ENCODE data around the gene GRID1. TPM values are rescaled to one million over a fixed set of nuclear protein-coding genes. Genes with fewer than 3 reads are reported as not detected.

Gene GRID1
- total and polyA plus RNA-seq, 5 donors from 2014 or later = not detected

GRCh38 chr10:86303626-86304025 lies 63.0 kb downstream of the GRID1 start:
- no peaks in the 10 kb centered on the region for H3K36me3 ChIP-seq (ENCODE audit: control insufficient read depth, insufficient read depth, low read length)
- no peak overlapping the region for H3K27ac ChIP-seq (ENCODE audit: insufficient read depth, low read length, poor library complexity, severe bottlenecking)
- no peak for ATAC-seq (ENCODE audit: low read depth in 2 of 2)
- H3K4me3 ChIP-seq (ENCODE audit: low read depth, low read length) = no peak overlapping the region
- H3K4me1 Mint-ChIP-seq = no peaks in the 10 kb centered on the region
- no peaks in the 10 kb centered on the region for H3K9me3 ChIP-seq (ENCODE audit: control insufficient read depth in 2 of 2, low read length in 2 of 2)
- no peaks in the 10 kb centered on the region for H3K27me3 Mint-ChIP-seq
- H3K27me3 ChIP-seq (ENCODE audit: control insufficient read depth, insufficient read depth, low read length) = no peaks in the 10 kb centered on the region
- peaks cover 0 to 3% (median 0%) of the 10 kb centered on the region in 7 donors for H3K9me3 Mint-ChIP-seq
- no peak overlapping the region for H3K4me3 Mint-ChIP-seq
- no peak for DNase-seq
- H3K27ac Mint-ChIP-seq = no peak overlapping the region
- H3K36me3 Mint-ChIP-seq = no peaks in the 10 kb centered on the region
- no peaks in the 10 kb centered on the region for H3K4me1 ChIP-seq (ENCODE audit: control insufficient read depth, insufficient read depth, low read length, poor library complexity, severe bottlenecking)

GRCh38 chr10:86301971-86302370 lies 64.6 kb downstream of the GRID1 start:
- Mint-ChIP-seq H3K36me3 (no peaks in the 10 kb centered on the region), H3K4me3 (no peak overlapping the region), H3K9me3 (peaks cover 0 to 1% (median 0%) of the 10 kb centered on the region in 7 donors), H3K4me1 (no peaks in the 10 kb centered on the region), H3K27ac (no peak overlapping the region), H3K27me3 (no peaks in the 10 kb centered on the region)
- no peak for ATAC-seq (ENCODE audit: low read depth in 2 of 2)
- Histone ChIP-seq H3K9me3 (ENCODE audit: control insufficient read depth in 2 of 2, low read length in 2 of 2) (no peaks in the 10 kb centered on the region), H3K4me1 (ENCODE audit: control insufficient read depth, insufficient read depth, low read length, poor library complexity, severe bottlenecking) (no peaks in the 10 kb centered on the region), H3K27ac (ENCODE audit: insufficient read depth, low read length, poor library complexity, severe bottlenecking) (no peak overlapping the region), H3K36me3 (ENCODE audit: control insufficient read depth, insufficient read depth, low read length) (no peaks in the 10 kb centered on the region), H3K27me3 (ENCODE audit: control insufficient read depth, insufficient read depth, low read length) (no peaks in the 10 kb centered on the region), H3K4me3 (ENCODE audit: low read depth, low read length) (no peak overlapping the region)
- DNase-seq = no peak

- H3K4me1 ChIP-seq (ENCODE audit: control insufficient read depth, insufficient read depth, low read length, poor library complexity, severe bottlenecking) = no peaks in the 10 kb centered on the region
- DNase-seq = no peak
- H3K4me3 ChIP-seq (ENCODE audit: low read depth, low read length) = no peak overlapping the region
- Mint-ChIP-seq H3K4me1 (no peaks in the 10 kb centered on the region), H3K4me3 (no peak overlapping the region), H3K27me3 (no peaks in the 10 kb centered on the region), H3K9me3 (peaks cover 0 to 1% (median 0%) of the 10 kb centered on the region in 7 donors), H3K27ac (no peak overlapping the region), H3K36me3 (no peaks in the 10 kb centered on the region)
- no peaks in the 10 kb centered on the region for H3K36me3 ChIP-seq (ENCODE audit: control insufficient read depth, insufficient read depth, low read length)
- H3K27ac ChIP-seq (ENCODE audit: insufficient read depth, low read length, poor library complexity, severe bottlenecking) = no peak overlapping the region
- no peaks in the 10 kb centered on the region for H3K9me3 ChIP-seq (ENCODE audit: control insufficient read depth in 2 of 2, low read length in 2 of 2)
- H3K27me3 ChIP-seq (ENCODE audit: control insufficient read depth, insufficient read depth, low read length) = no peaks in the 10 kb centered on the region
- ATAC-seq (ENCODE audit: low read depth in 2 of 2) = no peak
These were observed 65.4 kb downstream of the GRID1 start for GRCh38 chr10:86300931-86301830.

GRCh38 chr10:86300399-86300925 lies 66.1 kb downstream of the GRID1 start:
- Mint-ChIP-seq H3K4me1 (no peaks in the 10 kb centered on the region), H3K36me3 (no peaks in the 10 kb centered on the region), H3K27me3 (peaks cover 5% of the 10 kb centered on the region), H3K27ac (no peak overlapping the region), H3K4me3 (no peak overlapping the region), H3K9me3 (peaks cover 0 to 1% (median 0%) of the 10 kb centered on the region in 7 donors)
- Histone ChIP-seq H3K27me3 (ENCODE audit: control insufficient read depth, insufficient read depth, low read length) (no peaks in the 10 kb centered on the region), H3K4me1 (ENCODE audit: control insufficient read depth, insufficient read depth, low read length, poor library complexity, severe bottlenecking) (no peaks in the 10 kb centered on the region), H3K9me3 (ENCODE audit: control insufficient read depth in 2 of 2, low read length in 2 of 2) (no peaks in the 10 kb centered on the region), H3K36me3 (ENCODE audit: control insufficient read depth, insufficient read depth, low read length) (no peaks in the 10 kb centered on the region), H3K4me3 (ENCODE audit: low read depth, low read length) (no peak overlapping the region), H3K27ac (ENCODE audit: insufficient read depth, low read length, poor library complexity, severe bottlenecking) (no peak overlapping the region)
- no peak for ATAC-seq (ENCODE audit: low read depth in 2 of 2)
- no peak for DNase-seq

- Mint-ChIP-seq H3K27ac (no peak overlapping the region), H3K36me3 (no peaks in the 10 kb centered on the region), H3K4me3 (no peak overlapping the region), H3K9me3 (no peaks in the 10 kb centered on the region), H3K27me3 (peaks cover 7% of the 10 kb centered on the region), H3K4me1 (no peaks in the 10 kb centered on the region)
- Histone ChIP-seq H3K4me1 (ENCODE audit: control insufficient read depth, insufficient read depth, low read length, poor library complexity, severe bottlenecking) (no peaks in the 10 kb centered on the region), H3K4me3 (ENCODE audit: low read depth, low read length) (no peak overlapping the region), H3K9me3 (ENCODE audit: control insufficient read depth in 2 of 2, low read length in 2 of 2) (no peaks in the 10 kb centered on the region), H3K27me3 (ENCODE audit: control insufficient read depth, insufficient read depth, low read length) (no peaks in the 10 kb centered on the region), H3K27ac (ENCODE audit: insufficient read depth, low read length, poor library complexity, severe bottlenecking) (no peak overlapping the region), H3K36me3 (ENCODE audit: control insufficient read depth, insufficient read depth, low read length) (no peaks in the 10 kb centered on the region)
- DNase-seq (no peak), ATAC-seq (ENCODE audit: low read depth in 2 of 2) (no peak)
These were observed 67.0 kb downstream of the GRID1 start for GRCh38 chr10:86299562-86299961.

- H3K27me3 Mint-ChIP-seq = peaks cover 7% of the 10 kb centered on the region
- no peak overlapping the region for H3K27ac Mint-ChIP-seq
These were observed 68.0 kb downstream of the GRID1 start for GRCh38 chr10:86298501-86299001.

GRCh38 chr10:86295791-86296190 lies 70.8 kb downstream of the GRID1 start:
- no peaks in the 10 kb centered on the region for H3K9me3 ChIP-seq (ENCODE audit: control insufficient read depth in 2 of 2, low read length in 2 of 2)
- H3K27me3 Mint-ChIP-seq = peaks cover 7% of the 10 kb centered on the region
- H3K36me3 Mint-ChIP-seq = no peaks in the 10 kb centered on the region
- H3K4me1 Mint-ChIP-seq = no peaks in the 10 kb centered on the region
- no peak overlapping the region for H3K27ac Mint-ChIP-seq
- no peak overlapping the region for H3K4me3 ChIP-seq (ENCODE audit: low read depth, low read length)
- no peaks in the 10 kb centered on the region for H3K36me3 ChIP-seq (ENCODE audit: control insufficient read depth, insufficient read depth, low read length)
- no peaks in the 10 kb centered on the region for H3K27me3 ChIP-seq (ENCODE audit: control insufficient read depth, insufficient read depth, low read length)
- no peak overlapping the region for H3K4me3 Mint-ChIP-seq
- no peak for ATAC-seq (ENCODE audit: low read depth in 2 of 2)
- no peaks in the 10 kb centered on the region for H3K4me1 ChIP-seq (ENCODE audit: control insufficient read depth, insufficient read depth, low read length, poor library complexity, severe bottlenecking)
- H3K27ac ChIP-seq (ENCODE audit: insufficient read depth, low read length, poor library complexity, severe bottlenecking) = no peak overlapping the region
- H3K9me3 Mint-ChIP-seq = peaks cover 0 to 1% (median 0%) of the 10 kb centered on the region in 7 donors
- DNase-seq = no peak

More at GRCh38 chr10:86298501-86299001, 68.0 kb downstream of the GRID1 start:
- no peak overlapping the region for H3K4me3 Mint-ChIP-seq
- H3K4me1 Mint-ChIP-seq = no peaks in the 10 kb centered on the region
- H3K4me1 ChIP-seq (ENCODE audit: control insufficient read depth, insufficient read depth, low read length, poor library complexity, severe bottlenecking) = no peaks in the 10 kb centered on the region
- no peaks in the 10 kb centered on the region for H3K36me3 ChIP-seq (ENCODE audit: control insufficient read depth, insufficient read depth, low read length)
- H3K4me3 ChIP-seq (ENCODE audit: low read depth, low read length) = no peak overlapping the region
- H3K36me3 Mint-ChIP-seq = no peaks in the 10 kb centered on the region
- H3K9me3 ChIP-seq (ENCODE audit: control insufficient read depth in 2 of 2, low read length in 2 of 2) = no peaks in the 10 kb centered on the region
- DNase-seq (no peak), ATAC-seq (ENCODE audit: low read depth in 2 of 2) (no peak)
- no peak overlapping the region for H3K27ac ChIP-seq (ENCODE audit: insufficient read depth, low read length, poor library complexity, severe bottlenecking)
- no peaks in the 10 kb centered on the region for H3K9me3 Mint-ChIP-seq
- H3K27me3 ChIP-seq (ENCODE audit: control insufficient read depth, insufficient read depth, low read length) = no peaks in the 10 kb centered on the region

Measured in CD4-positive, CD25-positive, alpha-beta regulatory T cell (primary cell).